ENCODE data around the gene ELP6. TPM values are rescaled to one million over a fixed set of nuclear protein-coding genes. Genes with fewer than 3 reads are reported as not detected.
A peak's percentile ranks its signal among the peaks of the same experiment; 100 is the strongest.
"Not testable (repeated sequence)": the region's sequence is repeated elsewhere in the genome, so short reads cannot be mapped to it uniquely, and the experiment has no call there.

ELP6 gene
- total RNA-seq, 3 donors from 2014 or later: 21.8 to 28.5 (median 22.3) TPM

- H3K4me3 ChIP-seq: peak overlapping the region; percentile 92 to 98 (median 92)
- no peak for DNase-seq (ENCODE audit: low spot score in 2 of 2)
- H3K36me3 ChIP-seq: no peaks in the 10 kb centered on the region
- intact Hi-C loops (cut with DNase I; ENCODE audit: low total_unique reads): no loop called here
- no peaks in the 10 kb centered on the region for H3K27me3 ChIP-seq
- H3K27ac ChIP-seq: peak overlapping the region; percentile 91
- H3K9me3 ChIP-seq: no peaks in the 10 kb centered on the region
- H3K4me1 ChIP-seq: peaks cover 0 to 13% of the 10 kb centered on the region in 2 donors
- no peak for TF ChIP-seq CTCF (IDR thresholded peaks at IDR 0.05)
- TF ChIP-seq POLR2A (IDR thresholded peaks at IDR 0.05): no peak
- TF ChIP-seq POLR2AphosphoS5 (IDR thresholded peaks at IDR 0.05): peak in 1 of 3 donors; percentile 5
Observed at GRCh38 chr3:47475029-47475569, 38.4 kb downstream of the ELP6 start.

DNA sequence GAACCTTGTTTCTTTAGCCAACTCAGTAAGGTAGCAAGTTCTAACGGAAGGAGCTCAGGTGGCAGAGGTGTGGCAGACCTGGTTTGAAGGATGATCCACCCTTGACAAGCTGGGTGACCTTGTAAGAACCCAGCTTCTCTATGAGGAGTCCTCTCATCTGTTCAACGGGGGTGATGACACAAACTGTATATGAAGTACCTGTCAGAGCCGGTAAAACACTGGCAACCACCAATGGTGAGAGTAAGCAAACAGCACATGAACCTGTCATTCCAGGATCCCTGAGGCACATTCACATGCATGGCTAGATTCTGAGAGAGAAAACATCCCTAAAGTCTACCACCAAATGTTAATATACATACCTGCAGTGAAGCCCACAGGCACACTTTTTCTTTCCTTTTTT, 40.1 kb downstream of the ELP6 start:
- intact Hi-C loops (cut with DNase I; ENCODE audit: low total_unique reads): no loop called here
- H3K27ac ChIP-seq: peak overlapping the region in 1 of 2 donors; percentile 54
- peak in 1 of 2 donors; percentile 29 for DNase-seq (ENCODE audit: low spot score in 2 of 2)
- peaks cover 0 to 13% of the 10 kb centered on the region in 2 donors for H3K4me1 ChIP-seq
- H3K27me3 ChIP-seq: no peaks in the 10 kb centered on the region
- no peak overlapping the region for H3K4me3 ChIP-seq
- H3K36me3 ChIP-seq: no peaks in the 10 kb centered on the region
- H3K9me3 ChIP-seq: no peaks in the 10 kb centered on the region
- TF ChIP-seq POLR2A (IDR thresholded peaks at IDR 0.05) (no peak), POLR2AphosphoS5 (IDR thresholded peaks at IDR 0.05) (no peak), CTCF (IDR thresholded peaks at IDR 0.05) (no peak)

DNA sequence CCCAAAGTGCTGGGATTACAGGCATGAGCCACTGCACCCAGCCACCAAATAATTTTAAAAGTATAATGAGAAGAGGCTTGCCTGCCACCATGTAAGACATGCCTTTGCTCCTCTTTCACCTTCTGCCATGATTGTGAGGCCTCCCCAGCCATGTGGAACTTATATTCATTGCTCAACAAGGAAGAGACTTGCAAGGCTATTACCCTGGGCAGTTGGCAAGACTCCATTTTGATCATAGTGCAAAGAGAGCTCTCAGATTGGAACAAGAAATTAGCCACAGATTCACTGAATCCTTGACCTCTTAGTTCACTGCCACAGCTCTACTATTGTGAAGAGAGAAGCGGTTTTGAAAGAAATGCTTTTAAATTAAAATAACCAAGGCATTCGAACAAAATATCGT, 43.9 kb downstream of the ELP6 start:
- no peak overlapping the region for H3K4me3 ChIP-seq
- H3K27me3 ChIP-seq: no peaks in the 10 kb centered on the region
- no peaks in the 10 kb centered on the region for H3K9me3 ChIP-seq
- no peaks in the 10 kb centered on the region for H3K36me3 ChIP-seq
- no peak for TF ChIP-seq POLR2AphosphoS5 (IDR thresholded peaks at IDR 0.05)
- intact Hi-C loops (cut with DNase I; ENCODE audit: low total_unique reads): no loop called here
- peaks cover 0 to 7% of the 10 kb centered on the region in 2 donors for H3K4me1 ChIP-seq
- H3K27ac ChIP-seq: no peak overlapping the region
- peak in 1 of 2 donors; percentile 10 for DNase-seq (ENCODE audit: low spot score in 2 of 2)

DNA sequence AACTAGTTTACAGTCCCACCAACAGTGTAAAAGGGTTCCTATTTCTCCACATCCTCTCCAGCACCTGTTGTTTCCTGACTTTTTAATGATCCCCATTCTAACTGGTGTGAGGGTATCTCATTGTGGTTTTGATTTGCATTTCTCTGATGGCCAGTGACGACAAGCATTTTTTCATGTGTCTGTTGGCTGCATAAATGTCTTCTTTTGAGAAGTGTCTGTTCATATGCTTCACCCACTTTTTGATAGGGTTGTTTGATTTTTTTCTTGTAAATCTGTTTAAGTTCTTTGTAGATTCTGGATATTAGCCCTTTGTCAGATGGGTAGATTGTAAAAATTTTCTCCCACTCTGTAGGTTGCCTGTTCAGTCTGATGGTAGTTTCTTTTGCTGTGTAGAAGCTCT, 45.2 kb downstream of the ELP6 start:
- intact Hi-C loops (cut with DNase I; ENCODE audit: low total_unique reads); DNase-seq (ENCODE audit: low spot score in 2 of 2); H3K9me3 ChIP-seq; H3K27ac ChIP-seq; H3K4me1 ChIP-seq; H3K27me3 ChIP-seq; H3K4me3 ChIP-seq; H3K36me3 ChIP-seq: not testable (repeated sequence)

- no peaks in the 10 kb centered on the region for H3K9me3 ChIP-seq
- H3K4me1 ChIP-seq: no peaks in the 10 kb centered on the region
- no peak overlapping the region for H3K4me3 ChIP-seq
- H3K27ac ChIP-seq: no peak overlapping the region
- H3K27me3 ChIP-seq: no peaks in the 10 kb centered on the region
- TF ChIP-seq POLR2AphosphoS5 (IDR thresholded peaks at IDR 0.05) (no peak), CTCF (IDR thresholded peaks at IDR 0.05) (no peak), POLR2A (IDR thresholded peaks at IDR 0.05) (no peak)
- no peaks in the 10 kb centered on the region for H3K36me3 ChIP-seq
- intact Hi-C loops (cut with DNase I; ENCODE audit: low total_unique reads): no loop called here
- no peak for DNase-seq (ENCODE audit: low spot score in 2 of 2)
Observed at GRCh38 chr3:47464588-47464987, 48.9 kb downstream of the ELP6 start.

- intact Hi-C loops (cut with DNase I; ENCODE audit: low total_unique reads); H3K27me3 ChIP-seq; H3K27ac ChIP-seq; H3K4me1 ChIP-seq; H3K9me3 ChIP-seq; H3K4me3 ChIP-seq; H3K36me3 ChIP-seq: not testable (repeated sequence)
- peak in 1 of 2 donors; percentile 5 for DNase-seq (ENCODE audit: low spot score in 2 of 2)
Observed at GRCh38 chr3:47459534-47460085, 53.9 kb downstream of the ELP6 start.

Measured in breast epithelium (tissue), 4 donors.